Activated T-cell treated with anti-CD3 and anti-CD28 coated beads, Interleukin-2, amount 50 U/mL, for 1 hour (primary cell): ENCODE measurements around the gene SPRR1A.

ENCODE experiments used
- DNase-seq: peaks from one replicate; pipeline ENCODE4 v3.0.0-alpha.2; 2020

SPRR1A gene

GRCh38 chr1:152983743-152984142, at the start of gene SPRR1A:
TSS of gene SPRR1A (plus strand) at chr1:152984081. CDS start at chr1:152985231, 1,150 bp downstream.
- DNase-seq, result no peak

GRCh38 chr1:152940614-152941013, 43.3 kb upstream of the SPRR1A start:
- DNase-seq, result no peak

GRCh38 chr1:152941037-152941711, 42.7 kb upstream of the SPRR1A start:
- DNase-seq, result no peak

- no peak for DNase-seq
These were observed 41.7 kb upstream of the SPRR1A start for GRCh38 chr1:152942161-152942560.

- DNase-seq, result no peak
These were observed 37.6 kb upstream of the SPRR1A start for GRCh38 chr1:152946248-152946647.

GRCh38 chr1:152946651-152947256, 37.1 kb upstream of the SPRR1A start, which contains the start of gene SPRR5:
TSS of gene SPRR5 (plus strand) at chr1:152947206. CDS start at chr1:152948555, 1,349 bp downstream.
- DNase-seq, result no peak

- DNase-seq, result no peak
These were observed 32.2 kb upstream of the SPRR1A start for GRCh38 chr1:152951711-152952110.

GRCh38 chr1:152953761-152954160, 30.1 kb upstream of the SPRR1A start:
- DNase-seq, result no peak

- DNase-seq, result no peak
These were observed 29.4 kb upstream of the SPRR1A start for GRCh38 chr1:152954436-152954835.

- DNase-seq, result no peak
These were observed 26.3 kb upstream of the SPRR1A start for GRCh38 chr1:152957561-152957960.

- no peak for DNase-seq
These were observed 24.6 kb upstream of the SPRR1A start for GRCh38 chr1:152959273-152959672.

- no peak for DNase-seq
These were observed 24.0 kb upstream of the SPRR1A start for GRCh38 chr1:152959801-152960451.

- no peak for DNase-seq
These were observed 23.3 kb upstream of the SPRR1A start for GRCh38 chr1:152960452-152961044.

GRCh38 chr1:152961226-152961891, 22.5 kb upstream of the SPRR1A start:
- no peak for DNase-seq

GRCh38 chr1:152962876-152963415, 20.9 kb upstream of the SPRR1A start:
- no peak for DNase-seq

- DNase-seq, result no peak
These were observed 19.3 kb upstream of the SPRR1A start for GRCh38 chr1:152964536-152964935.

GRCh38 chr1:152965853-152966252, 18.0 kb upstream of the SPRR1A start:
- no peak for DNase-seq

- DNase-seq, result no peak
These were observed 16.7 kb upstream of the SPRR1A start for GRCh38 chr1:152967201-152967600.

GRCh38 chr1:152968248-152968647, 15.6 kb upstream of the SPRR1A start:
- DNase-seq, result no peak

GRCh38 chr1:152969036-152969435, 14.8 kb upstream of the SPRR1A start:
- DNase-seq, result no peak

GRCh38 chr1:152970495-152970894, 13.4 kb upstream of the SPRR1A start, which contains the start of gene SPRR4:
TSS of gene SPRR4 (plus strand) at chr1:152970648. CDS start at chr1:152971891, 1,243 bp downstream.
- no peak for DNase-seq

GRCh38 chr1:152972196-152972886, 11.5 kb upstream of the SPRR1A start:
- no peak for DNase-seq
